Activated CD8-positive, alpha-beta T cell treated with anti-CD3 and anti-CD28 coated beads for 36 hours (primary cell): ENCODE data around the gene TMEM8B. TPM values are rescaled to one million over a fixed set of nuclear protein-coding genes. Genes with fewer than 3 reads are reported as not detected.

Experiments used
- ATAC-seq: fragments of 200-7000 bp; cut with Tn5 transposase; one replicate; pipeline ENCODE4 v1.10.0; 2021; ENCODE audit warnings: mild to moderate bottlenecking, moderate library complexity
- CTCF ChIA-PET: fragments of 350-600 bp; sonication (Branson Sonifier 250); formaldehyde crosslinking; loops from one replicate; lab custom pipeline; 2021; ENCODE audit warnings: antibody characterized with exemption; lab: Charles Lee
- POLR2A ChIA-PET: fragments of 350-600 bp; sonication (Branson Sonifier 250); formaldehyde crosslinking; loops from one replicate; lab custom pipeline; 2021; ENCODE audit warnings: antibody characterized with exemption; lab: Charles Lee
- DNase-seq: peaks from one replicate; pipeline ENCODE4 v3.0.0-alpha.2; 2020
- H3K27ac Mint-ChIP-seq: one replicate; pipeline ENCODE4 v1.8.0; 2021; ENCODE audit warnings: mild to moderate bottlenecking, mixed read lengths
- H3K27me3 Mint-ChIP-seq: one replicate; pipeline ENCODE4 v1.8.0; 2021; ENCODE audit warnings: mixed read lengths
- H3K36me3 Mint-ChIP-seq: one replicate; pipeline ENCODE4 v1.8.0; 2021; ENCODE audit warnings: low read depth, mixed read lengths
- H3K4me1 Mint-ChIP-seq: one replicate; pipeline ENCODE4 v1.8.0; 2021; ENCODE audit warnings: low read depth, mixed read lengths
- H3K4me3 Mint-ChIP-seq: one replicate; pipeline ENCODE4 v1.8.0; 2021; ENCODE audit warnings: mild to moderate bottlenecking, moderate library complexity, mixed read lengths
- H3K9me3 Mint-ChIP-seq: one replicate; pipeline ENCODE4 v1.8.0; 2021; ENCODE audit warnings: mixed read lengths
- intact Hi-C: fragments of 100-400 bp; cut with micrococcal nuclease; formaldehyde crosslinking; loops from one replicate; pipeline ENCODE4 v1.10.0; 2022
- total RNA-seq, 2 experiments: library from RNA; stranded (reverse); gene quantifications; one replicate each; pipeline ENCODE4 v1.2.3, GENCODE V29; 2021
- TF ChIP-seq, protein P1 (sequence below): fragments of 200-600 bp; IDR thresholded peaks from one replicate; pipeline ENCODE4 v1.8.0; 2022; ENCODE audit warnings: antibody characterized with exemption, mild to moderate bottlenecking

TMEM8B gene
- total RNA-seq, 2 experiments from 2014 or later: 3.4 to 4.3 TPM

DNA sequence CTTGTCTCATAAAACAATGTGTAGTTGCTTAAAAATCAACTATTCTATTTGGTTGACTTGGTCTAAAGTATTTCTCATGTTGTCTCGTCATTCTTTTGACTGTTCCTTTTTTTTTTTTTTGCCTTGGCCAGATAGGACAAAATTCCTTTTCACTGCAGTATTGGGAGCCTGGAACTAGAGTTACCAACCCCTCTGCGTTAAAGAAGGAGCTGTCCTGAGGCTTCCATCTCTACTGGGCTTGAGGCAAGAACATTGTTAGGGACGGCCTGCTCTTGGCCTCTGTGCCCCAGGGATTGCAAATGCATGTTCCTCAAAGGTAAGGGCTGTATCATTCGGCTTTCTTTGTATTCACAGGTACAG, 39.0 kb upstream of the TMEM8B start:
- ATAC-seq: peak; percentile 16
- POLR2A ChIA-PET: no interaction called here
- no peak for DNase-seq
- CTCF ChIA-PET: interaction anchor here (0.7 to 6.4 kb wide), 45 partner anchors 8 to 281 kb away, joined by 3 to 66 read pairs (median 5); partner anchors contain the start of genes ARHGEF39, FAM221B, HINT2 and MSMP
- Mint-ChIP-seq H3K27me3 (no peaks in the 10 kb centered on the region), H3K9me3 (no peaks in the 10 kb centered on the region), H3K36me3 (peaks cover 18% of the 10 kb centered on the region), H3K27ac (no peak overlapping the region), H3K4me1 (peaks cover 8% of the 10 kb centered on the region), H3K4me3 (no peak overlapping the region)
- TF ChIP-seq, protein P1, sequence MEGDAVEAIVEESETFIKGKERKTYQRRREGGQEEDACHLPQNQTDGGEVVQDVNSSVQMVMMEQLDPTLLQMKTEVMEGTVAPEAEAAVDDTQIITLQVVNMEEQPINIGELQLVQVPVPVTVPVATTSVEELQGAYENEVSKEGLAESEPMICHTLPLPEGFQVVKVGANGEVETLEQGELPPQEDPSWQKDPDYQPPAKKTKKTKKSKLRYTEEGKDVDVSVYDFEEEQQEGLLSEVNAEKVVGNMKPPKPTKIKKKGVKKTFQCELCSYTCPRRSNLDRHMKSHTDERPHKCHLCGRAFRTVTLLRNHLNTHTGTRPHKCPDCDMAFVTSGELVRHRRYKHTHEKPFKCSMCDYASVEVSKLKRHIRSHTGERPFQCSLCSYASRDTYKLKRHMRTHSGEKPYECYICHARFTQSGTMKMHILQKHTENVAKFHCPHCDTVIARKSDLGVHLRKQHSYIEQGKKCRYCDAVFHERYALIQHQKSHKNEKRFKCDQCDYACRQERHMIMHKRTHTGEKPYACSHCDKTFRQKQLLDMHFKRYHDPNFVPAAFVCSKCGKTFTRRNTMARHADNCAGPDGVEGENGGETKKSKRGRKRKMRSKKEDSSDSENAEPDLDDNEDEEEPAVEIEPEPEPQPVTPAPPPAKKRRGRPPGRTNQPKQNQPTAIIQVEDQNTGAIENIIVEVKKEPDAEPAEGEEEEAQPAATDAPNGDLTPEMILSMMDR: no peak
- intact Hi-C loops: loop anchor here (2.0 kb wide), 2 partner anchors 37 to 93 kb away; no protein-coding TSS in a partner anchor

DNA sequence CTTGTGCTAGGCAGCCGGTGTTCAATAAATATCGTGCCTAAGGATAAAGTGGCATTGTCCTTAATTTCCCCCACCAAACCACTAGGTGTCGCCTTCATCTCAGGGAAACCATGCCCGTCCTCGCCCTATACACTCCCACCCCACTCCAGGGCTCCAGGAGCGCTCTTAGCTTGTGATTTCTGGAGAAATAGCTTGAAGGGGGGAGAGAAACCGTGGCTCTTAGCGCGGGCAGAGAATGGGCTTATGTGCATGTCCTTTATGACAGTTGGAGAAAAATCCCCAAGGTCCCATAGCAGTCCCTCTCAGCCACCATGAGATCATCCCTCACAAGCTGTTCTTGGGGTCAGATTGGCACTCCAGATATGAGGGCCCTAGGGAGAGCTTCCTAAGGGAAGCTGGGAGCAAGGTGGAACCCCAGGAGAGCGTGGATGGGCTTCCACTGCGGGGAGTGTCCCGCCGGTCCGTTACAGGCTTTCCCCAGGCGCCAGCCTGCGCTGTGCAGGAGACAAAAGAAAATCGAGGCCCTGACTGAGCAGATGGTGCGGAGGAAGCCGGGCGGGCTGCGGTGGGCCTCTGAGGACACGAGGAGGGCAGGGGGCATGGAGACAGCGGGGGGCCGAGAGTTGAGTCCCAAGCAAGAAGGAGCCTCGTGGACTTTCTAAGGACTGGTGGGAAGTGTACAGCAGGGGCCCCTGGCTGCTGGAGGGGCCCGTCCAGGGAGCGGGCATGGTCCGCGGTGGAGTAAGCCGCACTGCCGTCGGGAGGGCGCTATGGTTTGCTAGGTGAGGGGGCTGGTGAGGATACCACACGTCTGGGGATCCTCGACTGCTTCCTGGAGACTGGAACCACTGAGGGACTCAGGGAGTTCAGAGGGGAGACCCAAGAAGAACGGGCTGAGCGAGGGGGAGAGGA, 38.4 kb upstream of the TMEM8B start:
- no peaks in the 10 kb centered on the region for H3K9me3 Mint-ChIP-seq
- no peak overlapping the region for H3K27ac Mint-ChIP-seq
- CTCF ChIA-PET: interaction anchor here (0.6 to 6.4 kb wide), 48 partner anchors 9 to 281 kb away, joined by 3 to 66 read pairs (median 5); partner anchors contain the start of genes ARHGEF39, FAM221B, GBA2 and HINT2
- intact Hi-C loops: loop anchor here (2.0 kb wide), 2 partner anchors 36 to 92 kb away; no protein-coding TSS in a partner anchor
- H3K4me3 Mint-ChIP-seq: no peak overlapping the region
- peak; percentile 65 for DNase-seq
- H3K36me3 Mint-ChIP-seq: peaks cover 17% of the 10 kb centered on the region
- TF ChIP-seq, protein P1: peak; percentile 80
- H3K4me1 Mint-ChIP-seq: peaks cover 8% of the 10 kb centered on the region
- peak; percentile 94 for ATAC-seq
- POLR2A ChIA-PET: no interaction called here
- H3K27me3 Mint-ChIP-seq: no peaks in the 10 kb centered on the region

DNA sequence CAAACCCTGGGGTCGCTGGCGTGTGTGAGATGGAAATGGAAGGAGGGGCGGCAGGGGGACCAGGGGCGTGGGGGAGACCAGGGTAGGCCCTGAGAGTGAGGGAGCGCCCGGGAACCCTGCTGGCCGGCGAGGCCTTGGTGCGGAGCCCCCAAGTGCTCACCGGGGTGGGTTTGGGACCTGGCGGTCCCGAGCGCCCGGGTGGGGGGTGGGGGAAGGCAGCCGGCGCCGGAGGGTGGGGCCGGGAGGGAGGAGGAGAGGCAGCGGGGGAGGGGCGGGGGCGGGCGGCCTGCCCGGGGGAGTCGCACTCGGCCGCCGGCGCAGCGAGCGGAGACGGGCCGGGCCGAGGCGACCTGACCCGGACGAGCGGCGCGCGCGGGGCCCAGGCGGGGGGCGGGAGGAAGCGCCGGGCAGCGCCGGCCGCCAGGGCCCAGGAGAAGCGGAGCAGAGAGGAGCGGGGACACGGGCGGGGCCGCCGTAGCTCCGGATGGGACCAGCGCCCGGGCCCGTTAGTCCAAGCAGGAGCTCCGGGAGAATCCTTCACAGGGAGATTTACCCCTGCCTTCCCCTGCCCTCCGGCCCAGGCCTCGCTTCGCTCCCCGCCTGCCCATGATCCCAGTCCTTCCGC, 37.6 kb upstream of the TMEM8B start, which contains the start of gene NPR2:
NPR2 (plus strand) TSS at position 295 of the 625 bp plus-strand sequence. CDS start 818 bp downstream, outside the sequence.
- intact Hi-C loops: loop anchor here (2.0 kb wide), 2 partner anchors 35 to 91 kb away; no protein-coding TSS in a partner anchor
- CTCF ChIA-PET: interaction anchor here (1.4 to 4.8 kb wide), 3 partner anchors 34 to 91 kb away, joined by 4 to 34 read pairs (median 7); no protein-coding TSS in a partner anchor
- no peaks in the 10 kb centered on the region for H3K27me3 Mint-ChIP-seq
- ATAC-seq (no peak), DNase-seq (no peak)
- TF ChIP-seq, protein P1: no peak
- peaks cover 10% of the 10 kb centered on the region for H3K36me3 Mint-ChIP-seq
- POLR2A ChIA-PET: no interaction called here
- H3K27ac Mint-ChIP-seq: no peak within 1 kb of the TSS
- no peaks in the 10 kb centered on the region for H3K9me3 Mint-ChIP-seq
- peaks cover 8% of the 10 kb centered on the region for H3K4me1 Mint-ChIP-seq
- H3K4me3 Mint-ChIP-seq: no peak within 1 kb of the TSS

DNA sequence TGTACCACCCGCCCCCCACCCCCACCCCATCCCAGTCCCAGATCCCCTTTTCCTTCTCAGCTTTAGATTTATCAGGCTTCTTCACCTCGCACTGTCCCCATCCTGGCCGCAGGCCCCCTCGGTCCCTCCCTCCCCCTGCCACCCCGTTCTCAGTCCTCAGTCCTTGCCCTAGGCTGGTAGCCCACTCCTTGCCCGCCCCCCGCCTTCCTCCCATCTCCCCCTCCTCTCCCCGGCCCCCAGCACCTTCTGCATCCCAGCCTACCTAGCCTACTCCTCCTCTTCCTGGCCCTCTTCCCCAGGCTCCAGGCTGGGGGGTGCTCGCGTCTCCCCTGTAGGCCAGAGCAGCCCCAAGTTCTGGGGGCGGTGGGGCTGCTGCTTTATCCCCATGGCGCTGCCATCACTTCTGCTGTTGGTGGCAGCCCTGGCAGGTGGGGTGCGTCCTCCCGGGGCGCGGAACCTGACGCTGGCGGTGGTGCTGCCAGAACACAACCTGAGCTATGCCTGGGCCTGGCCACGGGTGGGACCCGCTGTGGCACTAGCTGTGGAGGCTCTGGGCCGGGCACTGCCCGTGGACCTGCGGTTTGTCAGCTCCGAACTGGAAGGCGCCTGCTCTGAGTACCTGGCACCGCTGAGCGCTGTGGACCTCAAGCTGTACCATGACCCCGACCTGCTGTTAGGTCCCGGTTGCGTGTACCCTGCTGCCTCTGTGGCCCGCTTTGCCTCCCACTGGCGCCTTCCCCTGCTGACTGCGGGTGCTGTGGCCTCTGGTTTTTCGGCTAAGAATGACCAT, 36.8 kb upstream of the TMEM8B start:
- ChIA-PET CTCF (interaction anchor here (0.7 to 4.8 kb wide), 6 partner anchors 9 to 90 kb away, joined by 3 to 34 read pairs (median 4); no protein-coding TSS in a partner anchor), POLR2A (no interaction called here)
- no peak for ATAC-seq
- TF ChIP-seq, protein P1: no peak
- Mint-ChIP-seq H3K4me3 (no peak overlapping the region), H3K27ac (no peak overlapping the region), H3K9me3 (no peaks in the 10 kb centered on the region), H3K36me3 (peaks cover 8% of the 10 kb centered on the region), H3K27me3 (no peaks in the 10 kb centered on the region), H3K4me1 (peaks cover 11% of the 10 kb centered on the region)
- intact Hi-C loops: no loop called here
- no peak for DNase-seq
